DMS79 (cell line): ENCODE results near the gene MAP2K1.

Experiments used
- DNase-seq: peaks from one replicate; lab custom pipeline; 2025; lab: John Stamatoyannopoulos, UW

Gene MAP2K1

GRCh38 chr15:66505430-66505811 is 118.7 kb downstream of the MAP2K1 start:
- peak; percentile 5 for DNase-seq

- no peak for DNase-seq
Observed at GRCh38 chr15:66505818-66506217, 119.1 kb downstream of the MAP2K1 start.

- DNase-seq, result no peak
Observed at GRCh38 chr15:66508293-66508883, 121.7 kb downstream of the MAP2K1 start.

GRCh38 chr15:66514586-66514985 is 127.9 kb downstream of the MAP2K1 start:
- no peak for DNase-seq

GRCh38 chr15:66515901-66516322 is 129.2 kb downstream of the MAP2K1 start:
- no peak for DNase-seq

- DNase-seq, result no peak
Observed at GRCh38 chr15:66523926-66524325, 137.2 kb downstream of the MAP2K1 start.

GRCh38 chr15:66524838-66525237 is 138.1 kb downstream of the MAP2K1 start:
- no peak for DNase-seq

- DNase-seq, result no peak
Observed at GRCh38 chr15:66535056-66535455, 148.3 kb downstream of the MAP2K1 start.
